RPMI8226 (cell line): ENCODE measurements around the gene TEX101.
"Not testable (repeated sequence)": the region's sequence is repeated elsewhere in the genome, so short reads cannot be mapped to it uniquely, and the experiment has no call there.

Experiments
- DNase-seq: peaks from one replicate; pipeline ENCODE4 v3.0.0-alpha.2; 2015

TEX101 gene

GRCh38 chr19:43414554-43414953 lies at the start of gene TEX101:
TSS of gene TEX101 (plus strand) at chr19:43414890. CDS start at chr19:43415920, 1,030 bp downstream.
- no peak for DNase-seq

GRCh38 chr19:43365677-43366076 lies 49.0 kb upstream of the TEX101 start:
- DNase-seq = not testable (repeated sequence)

- no peak for DNase-seq
Observed at GRCh38 chr19:43367822-43368221, 46.9 kb upstream of the TEX101 start.

GRCh38 chr19:43368897-43369296 lies 45.8 kb upstream of the TEX101 start:
- DNase-seq = not testable (repeated sequence)

GRCh38 chr19:43371909-43372308 lies 42.8 kb upstream of the TEX101 start:
- no peak for DNase-seq

GRCh38 chr19:43372462-43372861 lies 42.2 kb upstream of the TEX101 start:
- DNase-seq = no peak

GRCh38 chr19:43377624-43378023 lies 37.1 kb upstream of the TEX101 start:
- DNase-seq = not testable (repeated sequence)

- no peak for DNase-seq
Observed at GRCh38 chr19:43380008-43380407, 34.7 kb upstream of the TEX101 start.

- no peak for DNase-seq
Observed at GRCh38 chr19:43380771-43381386, 33.8 kb upstream of the TEX101 start.

- not testable (repeated sequence) for DNase-seq
Observed at GRCh38 chr19:43382586-43383216, 32.0 kb upstream of the TEX101 start.

GRCh38 chr19:43383254-43383653 lies 31.4 kb upstream of the TEX101 start:
- not testable (repeated sequence) for DNase-seq

- DNase-seq = not testable (repeated sequence)
Observed at GRCh38 chr19:43383759-43384158, 30.9 kb upstream of the TEX101 start.

GRCh38 chr19:43390903-43391551 lies 23.7 kb upstream of the TEX101 start:
- DNase-seq = not testable (repeated sequence)

- DNase-seq = not testable (repeated sequence)
Observed at GRCh38 chr19:43391552-43391935, 23.1 kb upstream of the TEX101 start.

GRCh38 chr19:43393501-43393900 lies 21.2 kb upstream of the TEX101 start:
- not testable (repeated sequence) for DNase-seq

- peak; percentile 12 for DNase-seq
Observed at GRCh38 chr19:43395561-43395960, 19.1 kb upstream of the TEX101 start.

- DNase-seq = no peak
Observed at GRCh38 chr19:43406297-43406696, 8.4 kb upstream of the TEX101 start.

GRCh38 chr19:43407416-43408005 lies 7.2 kb upstream of the TEX101 start:
- DNase-seq = no peak

GRCh38 chr19:43408043-43408442 lies 6.6 kb upstream of the TEX101 start:
- DNase-seq = no peak

GRCh38 chr19:43409415-43409814 lies 5.3 kb upstream of the TEX101 start:
- no peak for DNase-seq

- DNase-seq = no peak
Observed at GRCh38 chr19:43412441-43412840, 2.2 kb upstream of the TEX101 start.

GRCh38 chr19:43416951-43417623 lies 2.4 kb downstream of the TEX101 start:
- no peak for DNase-seq

- DNase-seq = no peak
Observed at GRCh38 chr19:43420954-43421353, 6.3 kb downstream of the TEX101 start.
